DOHH2 (cell line): ENCODE data around the gene GRIP2.
A peak's percentile ranks its signal among the peaks of the same experiment; 100 is the strongest.

ENCODE experiments used
- H3F3A ChIP-seq: fragments of 200-600 bp; sonication (generic), shearing (Covaris generic); 2 replicates; pipeline ENCODE4 v1.6.0; 2016; ENCODE audit warnings: antibody characterized with exemption, mild to moderate bottlenecking; ENCODE audit not compliant: control insufficient read depth, insufficient read depth
- H3K27ac ChIP-seq: fragments of 200-600 bp; sonication (generic); 2 replicates; pipeline ENCODE4 v1.5.1; 2014; ENCODE audit warnings: low read depth, mild to moderate bottlenecking, low read length, moderate library complexity
- H3K27me3 ChIP-seq: fragments of 200-600 bp; sonication (generic); 2 replicates; pipeline ENCODE4 v1.6.1; 2014; ENCODE audit warnings: mild to moderate bottlenecking, low read length, mixed read lengths; ENCODE audit not compliant: control insufficient read depth
- H3K36me3 ChIP-seq: fragments of 200-600 bp; sonication (generic); 2 replicates; pipeline ENCODE4 v1.6.1; 2014; ENCODE audit warnings: mild to moderate bottlenecking, low read length, moderate library complexity, mixed read lengths; ENCODE audit not compliant: control insufficient read depth
- H3K4me1 ChIP-seq: fragments of 200-600 bp; sonication (generic); 2 replicates; pipeline ENCODE4 v1.6.1; 2014; ENCODE audit warnings: mild to moderate bottlenecking, low read length, mixed read lengths; ENCODE audit not compliant: control insufficient read depth
- H3K4me2 ChIP-seq: fragments of 200-600 bp; sonication (generic); 2 replicates; pipeline ENCODE4 v1.6.0; 2014; ENCODE audit warnings: mild to moderate bottlenecking, low read length, moderate library complexity
- H3K4me3 ChIP-seq: fragments of 200-600 bp; sonication (generic); 2 replicates; pipeline ENCODE4 v1.5.1; 2014; ENCODE audit warnings: mild to moderate bottlenecking, low read length, mixed read lengths
- H3K79me2 ChIP-seq: fragments of 200-600 bp; sonication (generic); 2 replicates; pipeline ENCODE4 v1.6.1; 2014; ENCODE audit warnings: mild to moderate bottlenecking, low read length, mixed read lengths; ENCODE audit not compliant: control insufficient read depth
- H3K9me2 ChIP-seq: fragments of 200-600 bp; sonication (generic); replicated peaks from 2 replicates; pipeline ENCODE4 v1.6.1; 2014; ENCODE audit warnings: mild to moderate bottlenecking, low read length, mixed read lengths; ENCODE audit not compliant: control insufficient read depth
- H3K9me3 ChIP-seq: fragments of 200-600 bp; sonication (generic); 2 replicates; pipeline ENCODE4 v1.6.1; 2014; ENCODE audit warnings: antibody characterized with exemption, low read length, mixed read lengths; ENCODE audit not compliant: control insufficient read depth, insufficient read depth
- H4K20me1 ChIP-seq: fragments of 200-600 bp; sonication (generic); 2 replicates; pipeline ENCODE4 v1.6.0; 2014; ENCODE audit warnings: low read depth, mild to moderate bottlenecking, antibody characterized with exemption, low read length, moderate library complexity; ENCODE audit not compliant: control insufficient read depth, insufficient read depth
- EZH2phosphoT487 ChIP-seq: fragments of 200-600 bp; sonication (generic); IDR thresholded peaks from 2 replicates; pipeline ENCODE4 v1.6.1; 2017; ENCODE audit warnings: borderline replicate concordance, mild to moderate bottlenecking, antibody characterized with exemption, low read length, moderate library complexity, mixed read lengths
- TF ChIP-seq, protein P1 (sequence below): fragments of 200-600 bp; sonication (generic); IDR thresholded peaks from one replicate; pipeline ENCODE4 v1.5.1; 2014; ENCODE audit warnings: antibody characterized with exemption, mild to moderate bottlenecking, low read depth, low read length; ENCODE audit not compliant: poor library complexity, severe bottlenecking

GRIP2 gene

DNA sequence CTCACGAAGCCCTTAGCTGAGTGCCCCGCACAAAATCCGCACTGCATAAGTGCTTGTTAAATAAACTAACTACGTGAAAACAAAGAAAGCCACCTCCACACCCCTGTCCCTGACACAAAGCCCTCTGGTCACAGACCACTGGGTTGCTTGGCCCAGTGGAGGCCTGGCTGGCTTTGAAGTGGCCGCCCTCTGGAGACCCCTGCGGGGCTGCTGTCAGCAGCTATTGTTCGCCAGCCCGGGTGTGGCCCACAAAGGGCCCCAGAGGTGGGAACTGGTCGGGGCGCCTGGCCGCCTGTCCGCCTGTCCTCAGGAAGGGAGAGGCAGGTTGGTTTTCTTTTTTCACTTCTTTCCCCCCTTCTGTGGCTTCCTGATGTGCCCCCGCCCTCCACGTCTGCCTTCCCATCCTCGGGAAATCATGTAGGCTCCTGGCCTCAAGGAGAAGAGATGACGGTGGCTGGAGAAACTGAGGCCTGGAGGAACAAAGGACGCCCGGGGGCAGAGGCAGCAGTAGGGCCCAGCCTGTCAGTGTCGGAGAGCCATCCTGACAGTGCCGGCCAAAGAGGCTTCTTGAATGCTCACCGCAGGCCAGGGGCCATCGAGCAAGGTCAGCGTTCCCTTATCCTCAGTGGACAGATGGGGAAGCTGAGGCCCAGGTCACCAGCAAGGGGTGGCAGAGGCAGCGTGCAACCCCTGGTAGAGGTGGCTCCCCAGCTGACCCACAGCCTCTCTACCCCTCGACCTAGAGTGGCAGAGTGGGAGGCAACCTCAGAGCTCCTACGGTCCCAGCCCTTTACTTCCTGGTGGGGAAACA lies 76.6 kb downstream of the GRIP2 start:
- H3F3A ChIP-seq = no peaks in the 10 kb centered on the region
- TF ChIP-seq, protein P1, sequence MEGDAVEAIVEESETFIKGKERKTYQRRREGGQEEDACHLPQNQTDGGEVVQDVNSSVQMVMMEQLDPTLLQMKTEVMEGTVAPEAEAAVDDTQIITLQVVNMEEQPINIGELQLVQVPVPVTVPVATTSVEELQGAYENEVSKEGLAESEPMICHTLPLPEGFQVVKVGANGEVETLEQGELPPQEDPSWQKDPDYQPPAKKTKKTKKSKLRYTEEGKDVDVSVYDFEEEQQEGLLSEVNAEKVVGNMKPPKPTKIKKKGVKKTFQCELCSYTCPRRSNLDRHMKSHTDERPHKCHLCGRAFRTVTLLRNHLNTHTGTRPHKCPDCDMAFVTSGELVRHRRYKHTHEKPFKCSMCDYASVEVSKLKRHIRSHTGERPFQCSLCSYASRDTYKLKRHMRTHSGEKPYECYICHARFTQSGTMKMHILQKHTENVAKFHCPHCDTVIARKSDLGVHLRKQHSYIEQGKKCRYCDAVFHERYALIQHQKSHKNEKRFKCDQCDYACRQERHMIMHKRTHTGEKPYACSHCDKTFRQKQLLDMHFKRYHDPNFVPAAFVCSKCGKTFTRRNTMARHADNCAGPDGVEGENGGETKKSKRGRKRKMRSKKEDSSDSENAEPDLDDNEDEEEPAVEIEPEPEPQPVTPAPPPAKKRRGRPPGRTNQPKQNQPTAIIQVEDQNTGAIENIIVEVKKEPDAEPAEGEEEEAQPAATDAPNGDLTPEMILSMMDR = no peak
- TF ChIP-seq EZH2phosphoT487 = no peak
- no peaks in the 10 kb centered on the region for H4K20me1 ChIP-seq
- H3K9me3 ChIP-seq = no peaks in the 10 kb centered on the region
- no peaks in the 10 kb centered on the region for H3K4me1 ChIP-seq
- no peaks in the 10 kb centered on the region for H3K79me2 ChIP-seq
- no peak overlapping the region for H3K27ac ChIP-seq
- H3K4me3 ChIP-seq = no peak overlapping the region
- H3K36me3 ChIP-seq = peaks cover 85% of the 10 kb centered on the region
- H3K9me2 ChIP-seq = no peaks in the 10 kb centered on the region
- H3K4me2 ChIP-seq = no peak overlapping the region
- no peaks in the 10 kb centered on the region for H3K27me3 ChIP-seq

DNA sequence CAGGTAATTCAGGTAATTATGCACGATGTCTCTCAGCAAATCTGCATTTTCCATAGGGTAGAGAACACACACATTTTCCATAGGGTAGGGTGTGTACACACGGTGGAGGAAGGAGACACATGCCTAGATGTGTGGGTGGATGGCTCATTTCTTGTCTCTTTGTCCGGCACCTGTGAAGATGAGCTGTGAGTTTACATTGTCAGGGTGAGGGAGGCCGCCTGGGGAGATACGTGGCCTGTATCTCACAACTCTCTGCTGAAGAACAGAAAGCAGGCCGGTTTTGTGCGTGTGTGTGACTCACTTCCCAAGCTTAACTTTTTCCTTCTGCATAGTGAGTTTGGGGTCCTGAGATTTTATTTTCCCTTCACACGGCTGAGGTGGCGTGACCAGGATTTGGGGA lies 77.4 kb downstream of the GRIP2 start:
- Histone ChIP-seq H3K4me2 (no peak overlapping the region), H3K79me2 (no peaks in the 10 kb centered on the region), H3K36me3 (peaks cover 86% of the 10 kb centered on the region), H3K27me3 (no peaks in the 10 kb centered on the region), H4K20me1 (no peaks in the 10 kb centered on the region), H3K9me2 (no peaks in the 10 kb centered on the region), H3K4me3 (no peak overlapping the region), H3K4me1 (no peaks in the 10 kb centered on the region), H3K27ac (no peak overlapping the region), H3K9me3 (no peaks in the 10 kb centered on the region), H3F3A (no peaks in the 10 kb centered on the region)
- TF ChIP-seq, protein P1 = no peak
- TF ChIP-seq EZH2phosphoT487 = no peak

DNA sequence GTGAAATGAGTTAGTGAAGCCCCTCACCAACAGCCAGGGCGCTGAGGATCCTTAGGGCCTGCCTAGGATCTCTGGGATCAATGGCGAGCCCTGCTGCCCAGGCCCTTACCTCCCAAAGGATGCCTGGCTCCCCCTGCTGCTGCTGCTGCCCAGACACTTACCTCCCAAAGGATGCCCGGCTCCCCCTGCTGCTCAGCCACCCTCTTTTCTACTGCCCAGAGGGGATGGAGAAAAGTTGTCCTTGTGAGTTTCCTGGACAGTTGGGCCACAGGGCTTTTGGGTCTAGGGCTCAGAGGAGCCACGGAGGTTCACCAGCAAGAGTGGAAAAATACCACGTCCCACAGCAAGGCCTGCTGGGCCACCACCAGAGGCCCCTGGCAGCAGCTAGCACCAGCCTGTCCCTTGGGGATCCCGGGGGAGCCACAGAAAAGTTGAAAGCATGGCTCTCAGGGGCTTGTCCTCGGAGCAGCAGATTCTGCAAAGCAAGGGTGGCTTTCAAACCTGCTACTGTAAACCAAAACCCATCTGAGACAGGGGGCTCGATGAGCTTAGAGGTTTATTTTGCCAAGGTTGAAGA lies 78.3 kb downstream of the GRIP2 start:
- peaks cover 91% of the 10 kb centered on the region for H3K36me3 ChIP-seq
- H3F3A ChIP-seq = no peaks in the 10 kb centered on the region
- no peak overlapping the region for H3K4me2 ChIP-seq
- no peaks in the 10 kb centered on the region for H3K9me3 ChIP-seq
- H3K4me1 ChIP-seq = no peaks in the 10 kb centered on the region
- H3K9me2 ChIP-seq = no peaks in the 10 kb centered on the region
- no peak overlapping the region for H3K27ac ChIP-seq
- no peak for TF ChIP-seq EZH2phosphoT487
- TF ChIP-seq, protein P1 = peak; percentile 52
- no peak overlapping the region for H3K4me3 ChIP-seq
- H4K20me1 ChIP-seq = no peaks in the 10 kb centered on the region
- no peaks in the 10 kb centered on the region for H3K27me3 ChIP-seq
- H3K79me2 ChIP-seq = no peaks in the 10 kb centered on the region
